IMR-90 (cell line): ENCODE data around the gene DGKE. TPM values are rescaled to one million over a fixed set of nuclear protein-coding genes. Genes with fewer than 3 reads are reported as not detected.

Experiments
- ATAC-seq: fragments of 200-7000 bp; cut with Tn5 transposase; 2 replicates; pipeline ENCODE4 v1.9.1; 2020; ENCODE audit warnings: low read depth, mild to moderate bottlenecking, moderate library complexity
- BruUV-seq: library from RNA; stranded (reverse); fragments of 400-500 nt; replicated peaks from 2 replicates; lab custom pipeline; 2021; lab: Mats Ljungman, UMichigan
- CTCF ChIA-PET: fragments of 300-600 bp; formaldehyde crosslinking; extraction: SDS; loops from one replicate; lab custom pipeline; 2021; ENCODE audit warnings: antibody characterized with exemption; lab: Yijun Ruan, JAX
- POLR2A ChIA-PET: fragments of 300-600 bp; sonication (Branson Sonifier 250); formaldehyde crosslinking; loops from one replicate; lab custom pipeline; 2022; ENCODE audit warnings: antibody characterized with exemption; ENCODE audit not compliant: unreplicated experiment; lab: Charles Lee
- DNase-seq: peaks from one replicate; pipeline ENCODE4 v3.0.0; 2013
- H2AFZ ChIP-seq: replicated peaks from 2 replicates; pipeline ENCODE3; 2013; ENCODE audit warnings: low read length, mild to moderate bottlenecking; ENCODE audit not compliant: poor library complexity
- H2AK5ac ChIP-seq: 2 replicates; pipeline ENCODE4 v1.6.1; 2013; ENCODE audit warnings: low read depth, low read length, inconsistent platforms
- H2AK9ac ChIP-seq: replicated peaks from 2 replicates; pipeline ENCODE3; 2013; ENCODE audit warnings: mild to moderate bottlenecking, low read depth, low read length, moderate library complexity; ENCODE audit not compliant: poor library complexity
- H2BK120ac ChIP-seq: 2 replicates; pipeline ENCODE4 v1.6.1; 2013; ENCODE audit warnings: low read depth, low read length, inconsistent platforms
- H2BK15ac ChIP-seq: 3 replicates; pipeline ENCODE4 v1.6.1; 2013; ENCODE audit warnings: low read depth, low read length, inconsistent platforms
- H2BK20ac ChIP-seq: 2 replicates; pipeline ENCODE4 v1.6.1; 2013; ENCODE audit warnings: low read depth, mild to moderate bottlenecking, inconsistent platforms, low read length, moderate library complexity
- H2BK5ac ChIP-seq: 2 replicates; pipeline ENCODE4 v1.6.1; 2013; ENCODE audit warnings: mild to moderate bottlenecking, low read depth, low read length, inconsistent platforms; ENCODE audit not compliant: poor library complexity, severe bottlenecking
- H3K14ac ChIP-seq: replicated peaks from 2 replicates; pipeline ENCODE4 v1.6.1; 2013; ENCODE audit warnings: low read depth, low read length, inconsistent platforms
- H3K18ac ChIP-seq: 2 replicates; pipeline ENCODE4 v1.6.1; 2013; ENCODE audit warnings: low read depth, low read length, control low read depth
- H3K23ac ChIP-seq: 2 replicates; pipeline ENCODE4 v1.6.1; 2013; ENCODE audit warnings: low read depth, low read length, inconsistent platforms
- H3K27ac ChIP-seq: 2 replicates; pipeline ENCODE4 v1.5.1; 2013; ENCODE audit warnings: mild to moderate bottlenecking, control low read depth, low read length; ENCODE audit not compliant: insufficient read depth
- H3K27me3 ChIP-seq: 2 replicates; pipeline ENCODE4 v1.6.1; 2013; ENCODE audit warnings: low read length; ENCODE audit not compliant: control insufficient read depth, insufficient read depth
- H3K36me3 ChIP-seq: 2 replicates; pipeline ENCODE4 v1.6.1; 2013; ENCODE audit warnings: low read length, mixed read lengths; ENCODE audit not compliant: control insufficient read depth, insufficient read depth
- H3K4ac ChIP-seq: 2 replicates; pipeline ENCODE4 v1.6.1; 2013; ENCODE audit warnings: low read depth, low read length, inconsistent platforms
- H3K4me1 ChIP-seq: 2 replicates; pipeline ENCODE4 v1.6.1; 2013; ENCODE audit warnings: low read length, mixed read lengths; ENCODE audit not compliant: control insufficient read depth, insufficient read depth
- H3K4me2 ChIP-seq: 2 replicates; pipeline ENCODE4 v1.6.1; 2013; ENCODE audit warnings: low read depth, mild to moderate bottlenecking, control low read depth, low read length, moderate library complexity
- H3K4me3 ChIP-seq: 2 replicates; pipeline ENCODE4 v1.5.1; 2013; ENCODE audit warnings: low read depth, mild to moderate bottlenecking, control low read depth, low read length, moderate library complexity; ENCODE audit not compliant: insufficient read depth
- H3K56ac ChIP-seq: 2 replicates; pipeline ENCODE4 v1.6.1; 2013; ENCODE audit warnings: low read length, inconsistent platforms; ENCODE audit not compliant: insufficient read depth; ENCODE audit errors: extremely low read depth
- H3K79me1 ChIP-seq, 2 experiments: 2 replicates each; pipeline ENCODE4 v1.6.1; 2013; ENCODE audit warnings: low read length in 2 of 2, inconsistent platforms in 1 of 2, low read depth in 1 of 2
- H3K9ac ChIP-seq: 2 replicates; pipeline ENCODE4 v1.6.1; 2013; ENCODE audit warnings: low read depth, low read length, control low read depth
- H3K9me1 ChIP-seq: 2 replicates; pipeline ENCODE4 v1.6.1; 2013; ENCODE audit warnings: low read length, inconsistent platforms; ENCODE audit not compliant: insufficient read depth
- H3K9me3 ChIP-seq: 2 replicates; pipeline ENCODE4 v1.6.1; 2013; ENCODE audit warnings: low read length; ENCODE audit not compliant: control insufficient read depth, insufficient read depth
- H4K20me1 ChIP-seq: 2 replicates; pipeline ENCODE4 v1.6.1; 2013; ENCODE audit warnings: low read length, inconsistent platforms; ENCODE audit not compliant: insufficient read depth
- H4K5ac ChIP-seq: 2 replicates; pipeline ENCODE4 v1.6.1; 2013; ENCODE audit warnings: mild to moderate bottlenecking, low read depth, low read length, control low read depth
- H4K8ac ChIP-seq, 2 experiments: 2 replicates each; pipeline ENCODE4 v1.6.1; 2013; ENCODE audit warnings: low read depth in 2 of 2, low read length in 2 of 2, control low read depth in 1 of 2, inconsistent platforms in 1 of 2
- H4K91ac ChIP-seq: 2 replicates; pipeline ENCODE4 v1.6.1; 2013; ENCODE audit warnings: low read depth, low read length, inconsistent platforms; ENCODE audit not compliant: insufficient read depth
- CTCF ChIP-seq: conservative IDR thresholded peaks from 2 replicates; pipeline ENCODE4 v1.5.1; 2012; ENCODE audit warnings: mild to moderate bottlenecking, low read depth, low read length, improper control_type of control experiment
- MAZ ChIP-seq: IDR thresholded peaks from 2 replicates; pipeline ENCODE4 v1.6.1; 2012; ENCODE audit warnings: low read depth, mild to moderate bottlenecking, low read length, improper control_type of control experiment, moderate library complexity, borderline replicate concordance
- RAD21 ChIP-seq: IDR thresholded peaks from 2 replicates; pipeline ENCODE4 v1.6.1; 2012; ENCODE audit warnings: low read length, improper control_type of control experiment
- RFX5 ChIP-seq: IDR thresholded peaks from 2 replicates; pipeline ENCODE4 v1.8.0; 2012; ENCODE audit warnings: low read depth, mild to moderate bottlenecking, low read length, moderate library complexity
- SMC3 ChIP-seq: fragments of 150-350 bp; IDR thresholded peaks from 2 replicates; pipeline ENCODE4 v1.6.1; 2016; ENCODE audit warnings: low read depth, mild to moderate bottlenecking, antibody characterized with exemption, low read length, moderate library complexity
- WGBS, 2 experiments: methylation state at CpG; one replicate each; pipeline versions ENCODE4 v1.1.5 to v1.1.7; 2013; ENCODE audit warnings: missing lambda C conversion rate in 2 of 2; ENCODE audit not compliant: insufficient read length in 1 of 2; ENCODE audit errors: extremely low coverage in 2 of 2; 5-methylcytosine and 5-hydroxymethylcytosine counted together
- dilution Hi-C: fragments of 300-500 bp; cut with HindIII; formaldehyde crosslinking; loops from one replicate; pipeline ENCODE4 v1.14.3; 2018; ENCODE audit warnings: low sequenced_read_pairs; ENCODE audit not compliant: unreplicated experiment
- in situ Hi-C: fragments of 300-500 bp; cut with MboI; formaldehyde crosslinking; loops from 3 replicates; pipeline ENCODE4 v1.14.3; 2019; ENCODE audit warnings: low sequenced_read_pairs, inconsistent platforms, mixed read lengths
- intact Hi-C: fragments of 100-400 bp; cut with micrococcal nuclease; formaldehyde crosslinking; loops from 2 replicates; pipeline ENCODE4 v1.10.0; 2022
- polyA plus RNA-seq, 3 experiments: library from polyadenylated mRNA; depleted of rRNA; stranded (reverse); fragments of >200 nt; gene quantifications; 2 replicates each; pipeline ENCODE4 v1.2.3, GENCODE V29; 2012; ENCODE audit warnings: low replicate concordance in 1 of 3
- total RNA-seq: library from RNA; depleted of rRNA; stranded (reverse); fragments of >200 nt; gene quantifications from 2 replicates; pipeline ENCODE4 v1.2.3, GENCODE V29; 2012

The DGKE gene
- total and polyA plus RNA-seq, 2 of the 4 experiments (the other 2 are of a cell fraction), result 3.9 to 5.0 TPM

DNA sequence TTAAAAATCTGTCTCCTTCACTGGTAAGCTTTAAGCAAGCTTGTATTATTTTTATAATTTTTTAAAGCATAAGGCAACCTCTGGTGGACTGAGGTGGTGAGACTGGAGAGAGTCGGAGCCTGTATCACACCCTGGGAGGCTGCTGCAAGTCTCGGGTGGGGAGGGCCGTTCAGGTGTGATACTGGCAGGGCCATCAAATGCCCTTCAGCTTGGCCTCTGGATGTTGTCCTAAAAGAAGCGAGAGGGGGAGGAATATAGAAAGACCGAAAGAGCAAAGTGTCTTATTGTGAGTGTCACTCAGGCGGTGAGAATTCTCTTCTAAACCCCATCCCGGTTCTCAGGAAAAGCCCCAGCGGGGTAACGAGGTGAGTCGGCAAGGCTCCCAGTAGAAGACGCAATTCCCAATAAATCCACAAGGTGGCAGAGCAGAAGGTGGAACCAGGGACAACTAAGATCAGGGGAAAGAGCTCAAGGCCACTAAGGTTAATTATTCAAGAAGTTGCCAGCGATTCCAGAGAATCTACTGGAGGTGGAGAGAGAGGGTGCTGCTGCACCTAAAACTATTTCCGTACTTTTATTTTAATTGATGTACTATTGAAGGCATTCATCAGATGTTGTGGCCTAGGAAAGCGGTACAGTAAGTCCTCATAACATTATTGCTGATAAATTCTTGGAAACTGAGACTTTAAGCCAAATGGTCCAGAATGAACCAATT lies 14.4 kb upstream of the DGKE start:
- Histone ChIP-seq H3K79me1 (no peaks in the 10 kb centered on the region; a peak in 1 of 4 replicates), H2AK5ac (no peak overlapping the region), H2BK15ac (no peak overlapping the region), H3K14ac (no peak overlapping the region), H4K5ac (no peak overlapping the region), H3K4me3 (no peak overlapping the region), H3K9me3 (no peaks in the 10 kb centered on the region), H3K4ac (no peak overlapping the region), H3K23ac (no peak overlapping the region), H2AFZ (peak overlapping the region; percentile 15), H2BK5ac (no peak overlapping the region), H3K56ac (no peak overlapping the region), H3K4me1 (peaks cover 3% of the 10 kb centered on the region; the same call in 1 of the 2 replicates), H3K4me2 (no peak overlapping the region), H3K36me3 (no peaks in the 10 kb centered on the region), H2BK120ac (no peak overlapping the region), H2BK20ac (peak overlapping the region; percentile 27; the same call in 1 of the 2 replicates), H2AK9ac (no peak overlapping the region), H3K9ac (no peak overlapping the region), H4K91ac (no peak overlapping the region), H4K8ac (no peak overlapping the region; a peak in 1 of 4 replicates), H3K27me3 (no peaks in the 10 kb centered on the region), H3K9me1 (peaks cover 4% of the 10 kb centered on the region), H3K18ac (no peak overlapping the region), H3K27ac (no peak overlapping the region), H4K20me1 (no peaks in the 10 kb centered on the region)
- in situ Hi-C loops (loop anchor here (5.0 kb wide), 1 partner anchor 118 kb away; no protein-coding TSS in a partner anchor), dilution Hi-C loops (no loop called here), intact Hi-C loops (loop anchor here (1.0 to 5.0 kb wide), 2 partner anchors 121 to 193 kb away; no protein-coding TSS in a partner anchor)
- no TSS peak for BruUV-seq
- TF ChIP-seq RFX5, result no peak
- TF ChIP-seq SMC3, result peak; percentile 71
- TF ChIP-seq MAZ, result no peak
- peak; percentile 77 for TF ChIP-seq CTCF
- peak; percentile 66 for TF ChIP-seq RAD21
- CTCF ChIA-PET, result interaction anchor here (0.5 to 2.1 kb wide), 13 partner anchors 9 to 193 kb away, joined by 3 to 10 read pairs (median 4); no protein-coding TSS in a partner anchor
- ATAC-seq (peak; percentile 74), DNase-seq (peak; percentile 67)
- WGBS, 2 experiments, result 0% methylated on average over 1 of the region's 14 CpGs; no CpG with 5 or more reads in 1 of the 2 experiments
- POLR2A ChIA-PET, result no interaction called here
